SK-N-SH (cell line): ENCODE results near the gene BIRC7.

ENCODE experiments used
- EZH2phosphoT487 ChIP-seq: fragments of 200-600 bp; sonication (generic); IDR thresholded peaks from 2 replicates; pipeline ENCODE4 v1.6.1; 2017; ENCODE audit warnings: low read depth, mixed run types, mild to moderate bottlenecking, antibody characterized with exemption, moderate library complexity, borderline replicate concordance
- GATA2 ChIP-seq: sonication (generic); formaldehyde crosslinking; IDR thresholded peaks from 2 replicates; pipeline ENCODE4 v1.5.0; 2020; ENCODE audit warnings: mild to moderate bottlenecking, missing genetic modification reagents
- IRF3 ChIP-seq: fragments of 150-350 bp; IDR thresholded peaks from 2 replicates; pipeline ENCODE4 v1.6.1; 2016; ENCODE audit warnings: mild to moderate bottlenecking, low read depth, low read length
- NFIC ChIP-seq: IDR thresholded peaks from 2 replicates; pipeline ENCODE4 v1.4.0; 2012; ENCODE audit warnings: borderline replicate concordance
- RXRA ChIP-seq: IDR thresholded peaks from 2 replicates; pipeline ENCODE4 v1.4.0; 2012; ENCODE audit warnings: low read depth, mild to moderate bottlenecking, borderline replicate concordance
- SIN3A ChIP-seq: IDR thresholded peaks from 2 replicates; pipeline ENCODE4 v1.6.1; 2012; ENCODE audit warnings: low read depth, mild to moderate bottlenecking, low read length, moderate library complexity, borderline replicate concordance
- TAF1 ChIP-seq: IDR thresholded peaks from 2 replicates; pipeline ENCODE4 v1.6.1; 2012; ENCODE audit warnings: low read depth, mild to moderate bottlenecking, low read length, moderate library complexity, borderline replicate concordance
- YY1 ChIP-seq: IDR thresholded peaks from 2 replicates; pipeline ENCODE4 v1.4.0; 2012; ENCODE audit warnings: low read depth, mild to moderate bottlenecking
- TF ChIP-seq, protein P1 (sequence below): fragments of 200-600 bp; sonication (generic); IDR thresholded peaks from 2 replicates; pipeline ENCODE4 v1.6.1; 2017; ENCODE audit warnings: antibody characterized with exemption, mild to moderate bottlenecking, moderate library complexity
- TF ChIP-seq, protein P2 (sequence below): IDR thresholded peaks from 2 replicates; pipeline ENCODE4; 2012

GRCh38 chr20:63243604-63244247 is 8.0 kb downstream of the BIRC7 start:
- TF ChIP-seq, protein P1, sequence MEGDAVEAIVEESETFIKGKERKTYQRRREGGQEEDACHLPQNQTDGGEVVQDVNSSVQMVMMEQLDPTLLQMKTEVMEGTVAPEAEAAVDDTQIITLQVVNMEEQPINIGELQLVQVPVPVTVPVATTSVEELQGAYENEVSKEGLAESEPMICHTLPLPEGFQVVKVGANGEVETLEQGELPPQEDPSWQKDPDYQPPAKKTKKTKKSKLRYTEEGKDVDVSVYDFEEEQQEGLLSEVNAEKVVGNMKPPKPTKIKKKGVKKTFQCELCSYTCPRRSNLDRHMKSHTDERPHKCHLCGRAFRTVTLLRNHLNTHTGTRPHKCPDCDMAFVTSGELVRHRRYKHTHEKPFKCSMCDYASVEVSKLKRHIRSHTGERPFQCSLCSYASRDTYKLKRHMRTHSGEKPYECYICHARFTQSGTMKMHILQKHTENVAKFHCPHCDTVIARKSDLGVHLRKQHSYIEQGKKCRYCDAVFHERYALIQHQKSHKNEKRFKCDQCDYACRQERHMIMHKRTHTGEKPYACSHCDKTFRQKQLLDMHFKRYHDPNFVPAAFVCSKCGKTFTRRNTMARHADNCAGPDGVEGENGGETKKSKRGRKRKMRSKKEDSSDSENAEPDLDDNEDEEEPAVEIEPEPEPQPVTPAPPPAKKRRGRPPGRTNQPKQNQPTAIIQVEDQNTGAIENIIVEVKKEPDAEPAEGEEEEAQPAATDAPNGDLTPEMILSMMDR: no peak
- no peak for TF ChIP-seq SIN3A
- no peak for TF ChIP-seq GATA2 (CRISPR knock-in tag)
- TF ChIP-seq, protein P2, sequence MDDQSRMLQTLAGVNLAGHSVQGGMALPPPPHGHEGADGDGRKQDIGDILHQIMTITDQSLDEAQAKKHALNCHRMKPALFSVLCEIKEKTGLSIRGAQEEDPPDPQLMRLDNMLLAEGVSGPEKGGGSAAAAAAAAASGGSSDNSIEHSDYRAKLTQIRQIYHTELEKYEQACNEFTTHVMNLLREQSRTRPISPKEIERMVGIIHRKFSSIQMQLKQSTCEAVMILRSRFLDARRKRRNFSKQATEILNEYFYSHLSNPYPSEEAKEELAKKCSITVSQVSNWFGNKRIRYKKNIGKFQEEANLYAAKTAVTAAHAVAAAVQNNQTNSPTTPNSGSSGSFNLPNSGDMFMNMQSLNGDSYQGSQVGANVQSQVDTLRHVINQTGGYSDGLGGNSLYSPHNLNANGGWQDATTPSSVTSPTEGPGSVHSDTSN: no peak
- no peak for TF ChIP-seq RXRA
- no peak for TF ChIP-seq EZH2phosphoT487
- no peak for TF ChIP-seq IRF3
- no peak for TF ChIP-seq TAF1
- TF ChIP-seq YY1: no peak
- no peak for TF ChIP-seq NFIC
